Nephron (organoid): ENCODE results near the gene OTOS.

Experiments
- H3K27ac Mint-ChIP-seq, 3 experiments: 2 replicates each; pipeline ENCODE4 v1.8.0; 2020; ENCODE audit warnings: mixed read lengths in 3 of 3, mild to moderate bottlenecking in 2 of 3, moderate library complexity in 1 of 3
- H3K27me3 Mint-ChIP-seq: 2 replicates; pipeline ENCODE4 v1.8.0; 2021; ENCODE audit warnings: low read depth, mild to moderate bottlenecking, moderate library complexity, mixed read lengths
- H3K36me3 Mint-ChIP-seq: 2 replicates; pipeline ENCODE4 v1.8.0; 2020; ENCODE audit warnings: low read depth, mixed read lengths
- H3K4me1 Mint-ChIP-seq: 2 replicates; pipeline ENCODE4 v1.8.0; 2020; ENCODE audit warnings: mixed read lengths
- H3K4me3 Mint-ChIP-seq, 3 experiments: 2 replicates each; pipeline ENCODE4 v1.8.0; 2020; ENCODE audit warnings: mild to moderate bottlenecking in 3 of 3, mixed read lengths in 3 of 3, moderate library complexity in 2 of 3
- H3K9me3 Mint-ChIP-seq: 2 replicates; pipeline ENCODE4 v1.8.0; 2020; ENCODE audit warnings: mixed read lengths
- CTCF ChIP-seq, 3 experiments: fragments of 200-600 bp; sonication (generic); IDR thresholded peaks; one replicate each; pipeline ENCODE4 v1.5.0; 2021; ENCODE audit warnings: antibody characterized with exemption in 3 of 3; ENCODE audit not compliant: unreplicated experiment in 3 of 3

Gene OTOS

GRCh38 chr2:240089306-240089705, 51.2 kb downstream of the OTOS start:
- H3K9me3 Mint-ChIP-seq: peaks cover 39% of the 10 kb centered on the region
- H3K4me3 Mint-ChIP-seq: no peak overlapping the region
- no peak for TF ChIP-seq CTCF (IDR thresholded peaks at IDR 0.05; ENCODE audit: unreplicated experiment in 3 of 3)
- H3K36me3 Mint-ChIP-seq: no peaks in the 10 kb centered on the region
- no peaks in the 10 kb centered on the region for H3K4me1 Mint-ChIP-seq
- H3K27ac Mint-ChIP-seq: no peak overlapping the region
- H3K27me3 Mint-ChIP-seq: peaks cover 44% of the 10 kb centered on the region
